HepG2 (cell line): ENCODE results near the gene PLIN4. TPM values are rescaled to one million over a fixed set of nuclear protein-coding genes. Genes with fewer than 3 reads are reported as not detected.
A peak's percentile ranks its signal among the peaks of the same experiment; 100 is the strongest.

Experiments
- ATAC-seq: fragments of 200-7000 bp; cut with Tn5 transposase; 3 replicates; pipeline ENCODE4 v1.9.1; 2020; ENCODE audit warnings: mild to moderate bottlenecking, moderate library complexity
- BruUV-seq: library from RNA; stranded (reverse); fragments of 400-500 nt; replicated peaks from 2 replicates; lab custom pipeline; 2021; lab: Mats Ljungman, UMichigan
- CTCF ChIA-PET: fragments of 300-600 bp; formaldehyde crosslinking; extraction: SDS; loops from one replicate; lab custom pipeline; 2021; ENCODE audit warnings: low total read pairs, inconsistent platforms, low intra/inter-chr PET ratio; lab: Yijun Ruan, JAX
- POLR2A ChIA-PET: fragments of 350-600 bp; sonication (Branson Sonifier 250); formaldehyde crosslinking; loops from one replicate; lab custom pipeline; 2020; ENCODE audit warnings: antibody characterized with exemption, inconsistent platforms; lab: Yijun Ruan, JAX
- DNase-seq: peaks from one replicate; pipeline ENCODE4 v3.0.0-alpha.2; 2015; ENCODE audit warnings: low spot score
- FAIRE-seq: peaks from 3 replicates; lab custom pipeline; 2011; peaks lifted over from hg19 to GRCh38; lab: Jason Lieb, UNC
- H2AFZ ChIP-seq: one replicate; pipeline ENCODE4 v1.6.1; 2011; ENCODE audit warnings: low read length, inconsistent platforms
- H3K27ac ChIP-seq: fragments of 300-600 bp; 3 replicates; pipeline ENCODE4 v1.8.0; 2011; ENCODE audit warnings: mixed run types, mild to moderate bottlenecking, mixed read lengths, low read length, inconsistent platforms; ENCODE audit not compliant: insufficient read depth; ENCODE audit errors: extremely low read length
- H3K27me3 ChIP-seq, 2 experiments: fragments of 200-600 bp in 1 of 2; 2 replicates in 1 of 2; 3 replicates in 1 of 2; pipeline versions ENCODE4 v1.6.0 to v1.8.0; 2011; ENCODE audit warnings: low read length in 2 of 2, mild to moderate bottlenecking in 2 of 2, moderate library complexity in 2 of 2, inconsistent platforms in 1 of 2; ENCODE audit not compliant: insufficient read depth in 2 of 2, control insufficient read depth in 1 of 2
- H3K36me3 ChIP-seq, 2 experiments: fragments of 200-600 bp in 1 of 2; replicated peaks in 1 of 2; 2 replicates in 1 of 2; 3 replicates in 1 of 2; pipeline versions ENCODE4 v1.5.1 to v1.8.0; 2011; ENCODE audit warnings: low read length in 2 of 2, inconsistent platforms in 1 of 2; ENCODE audit not compliant: insufficient read depth in 2 of 2, control insufficient read depth in 1 of 2
- H3K4me1 ChIP-seq: 2 replicates; pipeline ENCODE4 v1.5.1; 2012; ENCODE audit warnings: low read length, inconsistent platforms; ENCODE audit not compliant: insufficient read depth
- H3K4me2 ChIP-seq: 2 replicates; pipeline ENCODE4 v1.6.0; 2011; ENCODE audit warnings: low read depth, low read length, inconsistent platforms
- H3K4me3 ChIP-seq, 3 experiments: fragments of 200-600 bp in 1 of 3; sonication (generic), shearing (Covaris generic) in 1 of 3; replicated peaks in 1 of 3; 2 replicates each; pipeline ENCODE4 v1.5.1; 2011 to 2016; ENCODE audit warnings: low read length in 3 of 3, inconsistent platforms in 2 of 3, low read depth in 2 of 3, mild to moderate bottlenecking in 2 of 3, control low read depth in 1 of 3, mixed read lengths in 1 of 3; ENCODE audit not compliant: insufficient read depth in 1 of 3
- H3K79me2 ChIP-seq: one replicate; pipeline ENCODE4 v1.6.1; 2011; ENCODE audit warnings: low read length, inconsistent platforms; ENCODE audit not compliant: insufficient read depth
- H3K9ac ChIP-seq: 2 replicates; pipeline ENCODE4 v1.6.0; 2011; ENCODE audit warnings: mild to moderate bottlenecking, low read depth, low read length, inconsistent platforms; ENCODE audit not compliant: insufficient read depth
- H3K9me3 ChIP-seq: 2 replicates; pipeline ENCODE4 v1.5.1; 2012; ENCODE audit warnings: mild to moderate bottlenecking, low read length
- H4K20me1 ChIP-seq: 2 replicates; pipeline ENCODE4 v1.6.0; 2011; ENCODE audit warnings: inconsistent platforms, mild to moderate bottlenecking, low read length, moderate library complexity; ENCODE audit not compliant: insufficient read depth
- AGO2 ChIP-seq: fragments of 200-400 bp; formaldehyde crosslinking; optimal IDR thresholded peaks from 2 replicates; pipeline ENCODE3; 2017; ENCODE audit warnings: mild to moderate bottlenecking, low read depth, low read length, moderate library complexity
- ZNF562 ChIP-seq: sonication (generic); formaldehyde crosslinking; IDR thresholded peaks from 2 replicates; pipeline ENCODE4 v1.8.0; 2022; ENCODE audit warnings: missing genetic modification reagents, borderline replicate concordance
- ZNF614 ChIP-seq: IDR thresholded peaks from 2 replicates; pipeline ENCODE4 v1.6.1; 2018; ENCODE audit warnings: missing biosample characterization, missing genetic modification reagents, inconsistent platforms, borderline replicate concordance
- WGBS: methylation state at CpG from one replicate; pipeline ENCODE4 v1.1.6; 2017; ENCODE audit warnings: low lambda C conversion rate; 5-methylcytosine and 5-hydroxymethylcytosine counted together
- in situ Hi-C: cut with HindIII; loops from 2 replicates; pipeline ENCODE4 v1.10.0; 2017; ENCODE audit warnings: low pct_unique_long_range_greater_than_20kb; ENCODE audit not compliant: extremely low pct_ligation_motif_present
- intact Hi-C: fragments of 100-400 bp; cut with micrococcal nuclease; formaldehyde crosslinking; loops from one replicate; pipeline ENCODE4 v1.10.0; 2022; ENCODE audit not compliant: unreplicated experiment
- polyA plus RNA-seq, 8 experiments: library from polyadenylated mRNA; depleted of rRNA in 3 of 8; stranded (reverse) in 7 of 8; unstranded in 1 of 8; fragments of >200 nt; fragmentation: Illumina TruSeq in 4 of 8; extraction: Trizol in 4 of 8; gene quantifications; 2 replicates each; pipeline versions ENCODE4 v1.2.1 to v1.2.3, GENCODE V29; 2011 to 2016; ENCODE audit warnings: low read depth in 4 of 8, missing spikeins in 1 of 8, mixed read lengths in 1 of 8; ENCODE audit not compliant: insufficient read depth in 1 of 8
- total RNA-seq, 5 experiments: library from RNA; depleted of rRNA; stranded (reverse); fragments of >200 nt; fragmentation: Illumina TruSeq; extraction: Trizol; gene quantifications; 2 replicates each; pipeline ENCODE4 v1.2.3, GENCODE V29; 2016; ENCODE audit warnings: low read depth in 1 of 5
- TF ChIP-seq, protein P1 (sequence below): sonication (generic); formaldehyde crosslinking; IDR thresholded peaks from 2 replicates; pipeline ENCODE4 v1.5.1; 2020; ENCODE audit warnings: mild to moderate bottlenecking, missing genetic modification reagents, moderate library complexity
- TF ChIP-seq, protein P2 (sequence below): sonication (generic); formaldehyde crosslinking; IDR thresholded peaks from 2 replicates; pipeline ENCODE4 v1.5.0; 2020; ENCODE audit warnings: mild to moderate bottlenecking, missing genetic modification reagents, moderate library complexity

PLIN4 gene
- total and polyA plus RNA-seq, 2 of the 13 experiments (the other 11 are each of a cell fraction or from before 2014, with no cell fraction given) = 1.1 to 1.3 TPM

DNA sequence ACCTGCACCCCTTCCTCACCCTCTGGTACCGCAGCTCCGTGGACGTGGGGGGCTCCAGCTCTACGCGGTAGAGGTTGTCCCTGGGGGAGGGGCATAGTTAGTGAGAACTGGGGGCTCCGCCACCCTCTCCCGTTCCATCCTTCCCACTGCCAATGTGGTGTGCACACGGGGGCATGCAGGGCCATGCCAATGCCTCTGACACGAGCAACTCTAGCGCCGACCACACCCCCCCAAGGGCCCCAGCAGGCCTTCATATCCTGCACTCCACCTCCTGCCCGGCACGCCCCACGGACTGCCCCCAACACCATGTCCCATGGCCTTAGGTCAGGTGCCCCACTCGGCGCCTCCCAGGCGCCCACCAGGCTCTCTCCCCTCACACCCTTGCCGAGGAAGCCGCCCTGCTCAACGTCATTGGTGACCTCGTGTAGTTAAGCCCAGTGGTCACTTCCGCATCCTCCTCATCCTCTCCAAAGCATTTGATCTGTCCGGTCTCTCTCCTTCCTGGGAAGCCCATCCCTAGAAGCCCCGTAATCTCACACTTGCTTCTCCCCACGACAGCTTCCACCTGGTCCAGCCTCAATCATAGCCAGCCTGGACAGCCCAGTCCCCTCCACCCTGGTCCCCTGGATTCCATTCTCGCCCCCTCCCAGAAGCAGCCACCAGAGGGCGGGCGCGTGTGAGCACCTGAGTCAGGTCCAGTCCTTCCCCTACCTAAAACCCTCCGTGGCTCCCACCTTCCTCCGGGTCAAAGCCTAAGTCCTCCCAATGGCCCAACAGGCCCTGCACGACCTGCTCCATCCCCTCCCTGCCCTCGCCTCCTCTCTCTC lies 39.1 kb upstream of the PLIN4 start:
- Histone ChIP-seq H3K27me3 (no peaks in the 10 kb centered on the region), H3K4me1 (no peaks in the 10 kb centered on the region), H3K9ac (no peak overlapping the region), H3K9me3 (no peaks in the 10 kb centered on the region), H2AFZ (no peak overlapping the region), H3K36me3 (peaks cover 32 to 51% of the 10 kb centered on the region in 2 experiments), H4K20me1 (peaks cover 9% of the 10 kb centered on the region; the same call in 1 of the 2 replicates), H3K79me2 (peaks cover 7% of the 10 kb centered on the region), H3K4me3 (no peak overlapping the region), H3K27ac (no peak overlapping the region), H3K4me2 (no peak overlapping the region)
- intact Hi-C loops (no loop called here), in situ Hi-C loops (no loop called here)
- TF ChIP-seq ZNF562 (CRISPR knock-in tag) = no peak
- TF ChIP-seq ZNF614 = no peak
- TF ChIP-seq, protein P1, sequence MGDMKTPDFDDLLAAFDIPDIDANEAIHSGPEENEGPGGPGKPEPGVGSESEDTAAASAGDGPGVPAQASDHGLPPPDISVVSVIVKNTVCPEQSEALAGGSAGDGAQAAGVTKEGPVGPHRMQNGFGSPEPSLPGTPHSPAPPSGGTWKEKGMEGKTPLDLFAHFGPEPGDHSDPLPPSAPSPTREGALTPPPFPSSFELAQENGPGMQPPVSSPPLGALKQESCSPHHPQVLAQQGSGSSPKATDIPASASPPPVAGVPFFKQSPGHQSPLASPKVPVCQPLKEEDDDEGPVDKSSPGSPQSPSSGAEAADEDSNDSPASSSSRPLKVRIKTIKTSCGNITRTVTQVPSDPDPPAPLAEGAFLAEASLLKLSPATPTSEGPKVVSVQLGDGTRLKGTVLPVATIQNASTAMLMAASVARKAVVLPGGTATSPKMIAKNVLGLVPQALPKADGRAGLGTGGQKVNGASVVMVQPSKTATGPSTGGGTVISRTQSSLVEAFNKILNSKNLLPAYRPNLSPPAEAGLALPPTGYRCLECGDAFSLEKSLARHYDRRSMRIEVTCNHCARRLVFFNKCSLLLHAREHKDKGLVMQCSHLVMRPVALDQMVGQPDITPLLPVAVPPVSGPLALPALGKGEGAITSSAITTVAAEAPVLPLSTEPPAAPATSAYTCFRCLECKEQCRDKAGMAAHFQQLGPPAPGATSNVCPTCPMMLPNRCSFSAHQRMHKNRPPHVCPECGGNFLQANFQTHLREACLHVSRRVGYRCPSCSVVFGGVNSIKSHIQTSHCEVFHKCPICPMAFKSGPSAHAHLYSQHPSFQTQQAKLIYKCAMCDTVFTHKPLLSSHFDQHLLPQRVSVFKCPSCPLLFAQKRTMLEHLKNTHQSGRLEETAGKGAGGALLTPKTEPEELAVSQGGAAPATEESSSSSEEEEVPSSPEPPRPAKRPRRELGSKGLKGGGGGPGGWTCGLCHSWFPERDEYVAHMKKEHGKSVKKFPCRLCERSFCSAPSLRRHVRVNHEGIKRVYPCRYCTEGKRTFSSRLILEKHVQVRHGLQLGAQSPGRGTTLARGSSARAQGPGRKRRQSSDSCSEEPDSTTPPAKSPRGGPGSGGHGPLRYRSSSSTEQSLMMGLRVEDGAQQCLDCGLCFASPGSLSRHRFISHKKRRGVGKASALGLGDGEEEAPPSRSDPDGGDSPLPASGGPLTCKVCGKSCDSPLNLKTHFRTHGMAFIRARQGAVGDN = 0 out of 2 replicates have a peak, but pooled peaks have one; percentile 4
- TF ChIP-seq, protein P2, sequence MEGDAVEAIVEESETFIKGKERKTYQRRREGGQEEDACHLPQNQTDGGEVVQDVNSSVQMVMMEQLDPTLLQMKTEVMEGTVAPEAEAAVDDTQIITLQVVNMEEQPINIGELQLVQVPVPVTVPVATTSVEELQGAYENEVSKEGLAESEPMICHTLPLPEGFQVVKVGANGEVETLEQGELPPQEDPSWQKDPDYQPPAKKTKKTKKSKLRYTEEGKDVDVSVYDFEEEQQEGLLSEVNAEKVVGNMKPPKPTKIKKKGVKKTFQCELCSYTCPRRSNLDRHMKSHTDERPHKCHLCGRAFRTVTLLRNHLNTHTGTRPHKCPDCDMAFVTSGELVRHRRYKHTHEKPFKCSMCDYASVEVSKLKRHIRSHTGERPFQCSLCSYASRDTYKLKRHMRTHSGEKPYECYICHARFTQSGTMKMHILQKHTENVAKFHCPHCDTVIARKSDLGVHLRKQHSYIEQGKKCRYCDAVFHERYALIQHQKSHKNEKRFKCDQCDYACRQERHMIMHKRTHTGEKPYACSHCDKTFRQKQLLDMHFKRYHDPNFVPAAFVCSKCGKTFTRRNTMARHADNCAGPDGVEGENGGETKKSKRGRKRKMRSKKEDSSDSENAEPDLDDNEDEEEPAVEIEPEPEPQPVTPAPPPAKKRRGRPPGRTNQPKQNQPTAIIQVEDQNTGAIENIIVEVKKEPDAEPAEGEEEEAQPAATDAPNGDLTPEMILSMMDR (CRISPR knock-in tag) = peak; percentile 38
- peak; percentile 56 for TF ChIP-seq AGO2
- no TSS peak for BruUV-seq
- no peak for DNase-seq
- WGBS = 96% methylated on average over 31 of the region's 33 CpGs
- no peak for FAIRE-seq
- ATAC-seq = peak; percentile 49
- POLR2A ChIA-PET = no interaction called here
- CTCF ChIA-PET = no interaction called here
